ENCODE measurements around the gene HOXC5. TPM values are rescaled to one million over a fixed set of nuclear protein-coding genes. Genes with fewer than 3 reads are reported as not detected.

HOXC5 gene
- 0.43 and 1.3 TPM in 2 replicates for total RNA-seq

DNA sequence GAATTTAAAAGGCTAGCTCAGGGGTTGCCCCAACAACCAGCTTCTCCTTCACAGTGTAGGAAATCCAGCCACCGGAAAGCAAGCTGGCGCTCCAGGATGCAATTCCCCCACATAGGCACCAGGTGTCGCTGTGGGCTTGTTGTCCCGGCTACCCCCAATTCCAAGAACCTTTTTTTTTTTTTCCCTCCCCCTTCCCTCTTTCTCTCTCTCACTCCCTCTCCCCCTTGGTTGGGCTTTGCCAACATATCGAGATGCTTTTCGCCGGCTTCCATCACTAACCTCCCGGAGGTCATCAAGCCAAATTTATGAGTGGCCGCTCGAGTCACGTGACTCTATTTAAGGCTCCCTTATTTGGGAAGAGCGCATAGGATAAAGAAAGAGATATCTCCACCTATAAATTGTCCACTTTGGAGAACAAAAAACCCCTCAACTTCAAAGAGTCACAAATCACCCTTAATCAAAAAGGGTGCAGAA lies at the start of gene HOXC5:
Gene HOXC5, plus strand, starts transcription at position 424 of the 474 bp plus-strand sequence. CDS start 73 bp downstream, outside the sequence.
- TF ChIP-seq, protein P1, sequence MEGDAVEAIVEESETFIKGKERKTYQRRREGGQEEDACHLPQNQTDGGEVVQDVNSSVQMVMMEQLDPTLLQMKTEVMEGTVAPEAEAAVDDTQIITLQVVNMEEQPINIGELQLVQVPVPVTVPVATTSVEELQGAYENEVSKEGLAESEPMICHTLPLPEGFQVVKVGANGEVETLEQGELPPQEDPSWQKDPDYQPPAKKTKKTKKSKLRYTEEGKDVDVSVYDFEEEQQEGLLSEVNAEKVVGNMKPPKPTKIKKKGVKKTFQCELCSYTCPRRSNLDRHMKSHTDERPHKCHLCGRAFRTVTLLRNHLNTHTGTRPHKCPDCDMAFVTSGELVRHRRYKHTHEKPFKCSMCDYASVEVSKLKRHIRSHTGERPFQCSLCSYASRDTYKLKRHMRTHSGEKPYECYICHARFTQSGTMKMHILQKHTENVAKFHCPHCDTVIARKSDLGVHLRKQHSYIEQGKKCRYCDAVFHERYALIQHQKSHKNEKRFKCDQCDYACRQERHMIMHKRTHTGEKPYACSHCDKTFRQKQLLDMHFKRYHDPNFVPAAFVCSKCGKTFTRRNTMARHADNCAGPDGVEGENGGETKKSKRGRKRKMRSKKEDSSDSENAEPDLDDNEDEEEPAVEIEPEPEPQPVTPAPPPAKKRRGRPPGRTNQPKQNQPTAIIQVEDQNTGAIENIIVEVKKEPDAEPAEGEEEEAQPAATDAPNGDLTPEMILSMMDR (IDR thresholded peaks at IDR 0.05; ENCODE audit: insufficient read depth, low read depth, low read length), result peak; percentile 93
- peak; percentile 81 for DNase-seq (ENCODE audit: low read depth)
- peak within 1 kb of the TSS; percentile 51 for H3K4me3 ChIP-seq (ENCODE audit: low read depth, low read length)

DNA sequence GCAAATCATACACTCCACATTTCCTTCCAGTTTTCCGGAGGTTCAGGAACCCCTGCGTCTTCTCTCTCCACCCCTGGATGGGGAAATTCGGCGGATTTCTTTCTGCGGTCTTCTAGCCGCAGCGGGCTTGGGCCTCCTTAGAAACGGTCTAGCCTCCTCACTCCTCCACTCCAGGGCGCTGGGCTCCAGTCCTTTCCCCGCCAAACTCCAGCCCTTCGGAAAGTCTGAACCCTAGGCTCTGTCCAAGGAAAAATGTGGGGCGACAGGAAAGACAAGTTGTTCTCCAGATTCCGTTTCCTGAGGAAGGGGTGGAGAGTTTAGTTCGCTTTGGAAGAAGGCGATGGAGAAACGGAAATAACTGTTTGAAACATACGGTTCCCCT lies 49.3 kb upstream of the HOXC5 start:
- TF ChIP-seq, protein P1 (IDR thresholded peaks at IDR 0.05; ENCODE audit: insufficient read depth, low read depth, low read length), result no peak
- DNase-seq (ENCODE audit: low read depth), result no peak
- H3K4me3 ChIP-seq (ENCODE audit: low read depth, low read length), result peak overlapping the region; percentile 12

DNA sequence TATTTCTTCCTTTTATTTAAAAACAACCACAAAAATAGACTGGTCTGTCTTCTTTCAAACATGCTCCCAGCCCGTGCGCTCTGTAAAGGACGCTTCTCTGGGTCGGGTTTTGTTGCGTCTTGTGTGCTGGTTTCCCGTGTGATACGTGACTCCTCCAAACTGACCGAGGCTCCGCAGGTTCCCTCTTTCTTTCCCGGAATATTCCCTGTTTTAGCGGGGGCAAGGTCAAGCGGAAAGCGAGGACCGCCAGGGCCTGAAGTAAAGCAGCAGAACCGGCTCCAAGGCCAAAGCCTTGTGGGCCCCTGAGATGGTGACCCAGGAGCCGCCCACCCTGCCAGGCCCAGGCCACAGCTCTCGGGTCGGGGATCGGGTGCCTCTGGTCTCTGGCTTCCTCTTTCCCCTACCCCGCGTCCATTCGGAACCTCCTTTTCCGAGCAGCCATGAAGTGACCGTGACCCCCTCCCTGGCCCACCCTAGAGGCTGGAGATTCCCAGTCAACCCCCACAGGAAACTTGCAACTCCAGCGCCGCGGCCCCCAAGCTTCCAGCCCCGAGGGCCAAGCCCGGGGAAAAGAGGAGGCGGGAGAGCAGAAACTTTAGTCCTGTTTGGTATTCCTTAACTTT lies 48.8 kb upstream of the HOXC5 start:
- DNase-seq (ENCODE audit: low read depth), result no peak
- no peak overlapping the region for H3K4me3 ChIP-seq (ENCODE audit: low read depth, low read length)
- TF ChIP-seq, protein P1 (IDR thresholded peaks at IDR 0.05; ENCODE audit: insufficient read depth, low read depth, low read length), result no peak

DNA sequence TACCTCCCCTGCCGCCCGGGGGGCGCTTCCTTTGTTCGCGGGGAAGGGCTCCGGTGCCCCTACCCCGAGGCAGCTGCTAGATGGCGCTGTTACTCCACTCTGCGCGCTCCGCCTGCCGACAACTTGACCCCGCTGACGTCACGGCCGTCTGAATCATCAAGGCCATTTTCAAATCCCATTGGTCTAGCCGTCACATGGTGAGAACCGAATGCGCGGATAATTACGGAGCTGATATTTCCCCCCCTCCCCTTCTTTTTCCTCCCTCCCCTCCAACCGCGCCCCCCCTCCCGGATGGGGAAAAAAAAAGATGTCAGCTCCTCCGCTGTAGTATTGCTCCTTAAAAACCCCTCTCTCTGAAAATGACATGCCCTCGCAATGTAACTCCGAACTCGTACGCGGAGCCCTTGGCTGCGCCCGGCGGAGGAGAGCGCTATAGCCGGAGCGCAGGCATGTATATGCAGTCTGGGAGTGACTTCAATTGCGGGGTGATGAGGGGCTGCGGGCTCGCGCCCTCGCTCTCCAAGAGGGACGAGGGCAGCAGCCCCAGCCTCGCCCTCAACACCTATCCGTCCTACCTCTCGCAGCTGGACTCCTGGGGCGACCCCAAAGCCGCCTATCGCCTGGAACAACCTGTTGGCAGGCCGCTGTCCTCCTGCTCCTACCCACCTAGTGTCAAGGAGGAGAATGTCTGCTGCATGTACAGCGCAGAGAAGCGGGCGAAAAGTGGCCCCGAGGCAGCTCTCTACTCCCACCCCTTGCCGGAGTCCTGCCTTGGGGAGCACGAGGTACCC lies 47.8 kb upstream of the HOXC5 start, which contains the start of gene HOXC10:
Gene HOXC10, plus strand, starts transcription at position 246 of the 791 bp plus-strand sequence. Its CDS starts 114 bp downstream, at position 360.
- H3K4me3 ChIP-seq (ENCODE audit: low read depth, low read length), result peak within 1 kb of the TSS; percentile 64
- TF ChIP-seq, protein P1 (IDR thresholded peaks at IDR 0.05; ENCODE audit: insufficient read depth, low read depth, low read length), result peak; percentile 82
- peak; percentile 96 for DNase-seq (ENCODE audit: low read depth)

DNA sequence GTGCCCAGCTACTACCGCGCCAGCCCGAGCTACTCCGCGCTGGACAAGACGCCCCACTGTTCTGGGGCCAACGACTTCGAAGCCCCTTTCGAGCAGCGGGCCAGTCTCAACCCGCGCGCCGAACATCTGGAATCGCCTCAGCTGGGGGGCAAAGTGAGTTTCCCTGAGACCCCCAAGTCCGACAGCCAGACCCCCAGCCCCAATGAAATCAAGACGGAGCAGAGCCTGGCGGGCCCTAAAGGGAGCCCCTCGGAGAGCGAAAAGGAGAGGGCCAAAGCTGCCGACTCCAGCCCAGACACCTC lies 47.2 kb upstream of the HOXC5 start:
- peak overlapping the region; percentile 64 for H3K4me3 ChIP-seq (ENCODE audit: low read depth, low read length)
- DNase-seq (ENCODE audit: low read depth), result no peak
- TF ChIP-seq, protein P1 (IDR thresholded peaks at IDR 0.05; ENCODE audit: insufficient read depth, low read depth, low read length), result no peak

DNA sequence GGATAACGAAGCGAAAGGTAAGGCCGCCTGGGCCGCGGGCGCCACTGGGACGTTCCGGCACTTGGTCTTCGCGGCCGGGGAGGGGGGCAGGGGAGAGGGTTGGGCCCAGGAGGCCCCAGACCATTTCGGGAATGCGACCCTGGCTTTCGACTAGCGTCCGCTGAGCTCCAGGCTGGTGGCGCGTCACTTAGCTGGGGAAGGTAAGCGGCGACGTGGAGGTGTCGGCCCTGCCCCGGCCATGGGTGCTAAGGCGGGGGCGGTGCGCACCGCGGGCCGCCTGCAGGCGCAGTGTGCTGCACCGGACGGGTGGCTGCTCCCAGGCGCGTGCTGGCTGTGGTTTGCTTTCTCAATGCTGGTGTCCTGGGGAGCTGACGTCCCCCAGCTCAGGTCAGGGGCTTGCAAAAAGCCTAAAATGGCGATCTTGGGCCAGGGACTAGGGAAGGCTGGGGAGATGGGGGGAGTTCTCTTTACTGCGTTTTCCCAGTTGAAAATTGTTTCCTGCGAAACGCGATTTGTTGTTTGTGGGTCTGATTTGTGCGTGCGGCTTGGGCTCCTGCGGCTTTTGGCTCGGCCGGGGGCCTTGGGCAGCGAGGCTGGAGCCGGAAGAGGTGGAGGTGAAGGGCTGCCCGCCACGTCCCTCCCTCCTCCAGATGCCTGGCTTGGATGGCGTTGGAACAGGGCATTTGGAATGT lies 46.7 kb upstream of the HOXC5 start:
- DNase-seq (ENCODE audit: low read depth), result no peak
- peak overlapping the region; percentile 64 for H3K4me3 ChIP-seq (ENCODE audit: low read depth, low read length)
- TF ChIP-seq, protein P1 (IDR thresholded peaks at IDR 0.05; ENCODE audit: insufficient read depth, low read depth, low read length), result no peak

Data from fibroblast of villous mesenchyme (primary cell).